HL-60 (cell line): ENCODE data around the gene RSPO1.

ENCODE experiments used
- DNase-seq, 2 experiments: peaks; one replicate each; pipeline ENCODE4 v3.0.0-alpha.2; 2010 to 2020; ENCODE audit warnings: low read depth in 1 of 2, low spot score in 1 of 2
- H3K27ac ChIP-seq: fragments of 250-450 bp; sonication (Bioruptor Pico); replicated peaks from 2 replicates; pipeline ENCODE4 v1.5.1; 2020; ENCODE audit warnings: mild to moderate bottlenecking, moderate library complexity
- H3K27me3 ChIP-seq: fragments of 250-450 bp; sonication (Bioruptor Pico); 2 replicates; pipeline ENCODE4 v1.5.1; 2021; ENCODE audit warnings: mild to moderate bottlenecking, moderate library complexity; ENCODE audit not compliant: insufficient read depth, poor library complexity, severe bottlenecking
- H3K4me3 ChIP-seq: replicated peaks from 2 replicates; pipeline ENCODE4 v1.5.1; 2011; ENCODE audit warnings: mild to moderate bottlenecking, control low read depth, low read length; ENCODE audit not compliant: insufficient read depth
- GABPA ChIP-seq: IDR thresholded peaks from 2 replicates; pipeline ENCODE4 v1.6.1; 2012; ENCODE audit warnings: low read depth
- POLR2AphosphoS5 ChIP-seq: IDR thresholded peaks from 2 replicates; pipeline ENCODE4 v1.6.1; 2012; ENCODE audit warnings: low read depth
- SPI1 ChIP-seq: IDR thresholded peaks from 2 replicates; pipeline ENCODE4 v1.6.1; 2012; ENCODE audit warnings: low read depth, mild to moderate bottlenecking, borderline replicate concordance
- TF ChIP-seq, protein P1 (sequence below): IDR thresholded peaks from one replicate; pipeline ENCODE4 v1.5.1; 2011; ENCODE audit warnings: low read length, control low read depth, inconsistent platforms; ENCODE audit not compliant: insufficient read depth
- TF ChIP-seq, protein P2 (sequence below): IDR thresholded peaks from 2 replicates; pipeline ENCODE4 v1.6.1; 2012; ENCODE audit warnings: low read depth; ENCODE audit not compliant: insufficient replicate concordance

The RSPO1 gene

DNA sequence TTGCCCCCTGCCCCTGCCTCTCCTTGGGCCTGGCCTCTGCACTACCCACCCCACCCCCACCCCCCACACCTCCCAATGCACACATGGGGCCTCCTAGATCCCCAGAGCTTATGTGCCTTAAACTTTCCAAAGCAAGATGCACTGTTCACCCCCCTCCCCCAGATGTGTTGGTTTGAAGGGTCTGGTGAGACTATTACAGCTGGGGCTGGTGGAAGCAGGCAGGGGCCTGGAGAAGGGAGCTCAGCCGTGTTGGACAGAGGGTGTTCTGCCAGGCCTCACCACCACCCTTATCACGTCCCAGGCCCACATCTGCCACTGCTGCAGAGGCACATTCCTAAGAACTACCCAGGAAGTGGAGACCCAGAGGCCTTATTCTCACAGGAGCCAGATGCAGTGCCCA is 18.3 kb upstream of the RSPO1 start:
- Histone ChIP-seq H3K4me3 (no peak overlapping the region), H3K27me3 (no peaks in the 10 kb centered on the region), H3K27ac (no peak overlapping the region)
- TF ChIP-seq, protein P1, sequence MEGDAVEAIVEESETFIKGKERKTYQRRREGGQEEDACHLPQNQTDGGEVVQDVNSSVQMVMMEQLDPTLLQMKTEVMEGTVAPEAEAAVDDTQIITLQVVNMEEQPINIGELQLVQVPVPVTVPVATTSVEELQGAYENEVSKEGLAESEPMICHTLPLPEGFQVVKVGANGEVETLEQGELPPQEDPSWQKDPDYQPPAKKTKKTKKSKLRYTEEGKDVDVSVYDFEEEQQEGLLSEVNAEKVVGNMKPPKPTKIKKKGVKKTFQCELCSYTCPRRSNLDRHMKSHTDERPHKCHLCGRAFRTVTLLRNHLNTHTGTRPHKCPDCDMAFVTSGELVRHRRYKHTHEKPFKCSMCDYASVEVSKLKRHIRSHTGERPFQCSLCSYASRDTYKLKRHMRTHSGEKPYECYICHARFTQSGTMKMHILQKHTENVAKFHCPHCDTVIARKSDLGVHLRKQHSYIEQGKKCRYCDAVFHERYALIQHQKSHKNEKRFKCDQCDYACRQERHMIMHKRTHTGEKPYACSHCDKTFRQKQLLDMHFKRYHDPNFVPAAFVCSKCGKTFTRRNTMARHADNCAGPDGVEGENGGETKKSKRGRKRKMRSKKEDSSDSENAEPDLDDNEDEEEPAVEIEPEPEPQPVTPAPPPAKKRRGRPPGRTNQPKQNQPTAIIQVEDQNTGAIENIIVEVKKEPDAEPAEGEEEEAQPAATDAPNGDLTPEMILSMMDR = no peak
- TF ChIP-seq POLR2AphosphoS5 (no peak), SPI1 (no peak), GABPA (no peak)
- TF ChIP-seq, protein P2, sequence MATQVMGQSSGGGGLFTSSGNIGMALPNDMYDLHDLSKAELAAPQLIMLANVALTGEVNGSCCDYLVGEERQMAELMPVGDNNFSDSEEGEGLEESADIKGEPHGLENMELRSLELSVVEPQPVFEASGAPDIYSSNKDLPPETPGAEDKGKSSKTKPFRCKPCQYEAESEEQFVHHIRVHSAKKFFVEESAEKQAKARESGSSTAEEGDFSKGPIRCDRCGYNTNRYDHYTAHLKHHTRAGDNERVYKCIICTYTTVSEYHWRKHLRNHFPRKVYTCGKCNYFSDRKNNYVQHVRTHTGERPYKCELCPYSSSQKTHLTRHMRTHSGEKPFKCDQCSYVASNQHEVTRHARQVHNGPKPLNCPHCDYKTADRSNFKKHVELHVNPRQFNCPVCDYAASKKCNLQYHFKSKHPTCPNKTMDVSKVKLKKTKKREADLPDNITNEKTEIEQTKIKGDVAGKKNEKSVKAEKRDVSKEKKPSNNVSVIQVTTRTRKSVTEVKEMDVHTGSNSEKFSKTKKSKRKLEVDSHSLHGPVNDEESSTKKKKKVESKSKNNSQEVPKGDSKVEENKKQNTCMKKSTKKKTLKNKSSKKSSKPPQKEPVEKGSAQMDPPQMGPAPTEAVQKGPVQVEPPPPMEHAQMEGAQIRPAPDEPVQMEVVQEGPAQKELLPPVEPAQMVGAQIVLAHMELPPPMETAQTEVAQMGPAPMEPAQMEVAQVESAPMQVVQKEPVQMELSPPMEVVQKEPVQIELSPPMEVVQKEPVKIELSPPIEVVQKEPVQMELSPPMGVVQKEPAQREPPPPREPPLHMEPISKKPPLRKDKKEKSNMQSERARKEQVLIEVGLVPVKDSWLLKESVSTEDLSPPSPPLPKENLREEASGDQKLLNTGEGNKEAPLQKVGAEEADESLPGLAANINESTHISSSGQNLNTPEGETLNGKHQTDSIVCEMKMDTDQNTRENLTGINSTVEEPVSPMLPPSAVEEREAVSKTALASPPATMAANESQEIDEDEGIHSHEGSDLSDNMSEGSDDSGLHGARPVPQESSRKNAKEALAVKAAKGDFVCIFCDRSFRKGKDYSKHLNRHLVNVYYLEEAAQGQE = no peak
- no peak for DNase-seq

DNA sequence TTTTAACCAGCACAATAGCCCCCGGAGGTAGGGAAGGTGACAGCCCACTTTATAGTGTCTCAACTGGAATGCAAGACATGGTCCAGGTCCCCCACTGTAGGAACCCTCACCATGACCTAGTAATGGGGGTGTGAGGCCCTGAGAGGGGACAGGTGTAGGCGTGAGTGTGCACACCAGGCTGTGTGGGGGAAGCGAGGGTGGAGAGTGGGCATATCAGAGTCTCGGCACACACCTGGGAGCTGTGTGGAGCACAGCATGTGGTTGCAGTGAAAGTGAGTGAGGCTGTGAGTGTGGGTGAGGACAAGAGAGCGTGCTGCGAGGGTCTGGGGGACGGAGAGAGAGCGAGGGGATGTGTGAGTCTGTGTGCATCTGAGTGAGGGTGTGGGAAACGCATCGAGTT is 17.1 kb upstream of the RSPO1 start:
- TF ChIP-seq GABPA (no peak), SPI1 (no peak), POLR2AphosphoS5 (no peak)
- TF ChIP-seq, protein P1 = no peak
- TF ChIP-seq, protein P2 = no peak
- no peaks in the 10 kb centered on the region for H3K27me3 ChIP-seq
- no peak for DNase-seq
- H3K4me3 ChIP-seq = no peak overlapping the region
- no peak overlapping the region for H3K27ac ChIP-seq

DNA sequence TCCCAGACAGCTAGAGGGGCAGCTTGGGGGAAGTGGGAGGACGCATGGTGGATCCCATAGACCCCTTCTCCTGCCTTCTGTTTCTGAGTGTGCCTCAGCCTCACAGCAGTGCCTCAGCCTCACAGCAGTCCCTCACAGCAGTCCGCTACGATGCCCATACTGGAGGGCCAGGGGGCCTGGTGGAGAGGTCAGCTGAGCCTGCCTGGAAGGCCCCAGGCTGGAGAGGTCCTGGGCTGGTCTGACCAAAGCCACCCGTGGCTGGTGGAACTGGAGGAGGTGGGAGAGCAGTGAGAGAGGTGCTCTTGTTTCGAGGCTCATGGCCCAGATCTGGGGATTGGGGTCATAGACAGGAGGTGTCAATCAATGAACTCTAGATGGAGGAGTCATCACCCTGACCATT is 16.0 kb upstream of the RSPO1 start:
- no peak overlapping the region for H3K4me3 ChIP-seq
- H3K27ac ChIP-seq = no peak overlapping the region
- DNase-seq = no peak
- TF ChIP-seq, protein P2 = no peak
- no peak for TF ChIP-seq SPI1
- TF ChIP-seq, protein P1 = no peak
- TF ChIP-seq POLR2AphosphoS5 = no peak
- TF ChIP-seq GABPA = no peak
- H3K27me3 ChIP-seq = no peaks in the 10 kb centered on the region
